Measurements from ENCODE around the gene MPP7.

DNA sequence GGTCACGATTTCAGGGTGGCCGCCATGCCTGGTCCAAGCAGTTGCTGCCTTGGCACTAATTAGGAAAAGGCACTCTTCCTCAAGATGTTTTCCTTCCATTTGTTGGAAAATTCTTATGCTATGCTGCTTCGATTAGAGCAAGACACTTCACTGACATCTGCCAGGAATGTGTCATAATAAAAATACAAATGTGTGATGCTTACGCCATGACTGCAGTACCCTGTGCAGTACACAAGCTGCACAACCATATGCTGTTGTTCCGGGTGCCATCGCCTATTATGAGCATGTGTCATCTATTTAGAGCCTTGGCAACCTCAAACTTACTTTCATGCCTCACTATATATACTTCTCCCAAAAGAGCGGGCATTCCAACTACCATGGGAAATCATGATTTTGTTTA is 14.9 kb upstream of the MPP7 start:
- TF ChIP-seq, protein P1, sequence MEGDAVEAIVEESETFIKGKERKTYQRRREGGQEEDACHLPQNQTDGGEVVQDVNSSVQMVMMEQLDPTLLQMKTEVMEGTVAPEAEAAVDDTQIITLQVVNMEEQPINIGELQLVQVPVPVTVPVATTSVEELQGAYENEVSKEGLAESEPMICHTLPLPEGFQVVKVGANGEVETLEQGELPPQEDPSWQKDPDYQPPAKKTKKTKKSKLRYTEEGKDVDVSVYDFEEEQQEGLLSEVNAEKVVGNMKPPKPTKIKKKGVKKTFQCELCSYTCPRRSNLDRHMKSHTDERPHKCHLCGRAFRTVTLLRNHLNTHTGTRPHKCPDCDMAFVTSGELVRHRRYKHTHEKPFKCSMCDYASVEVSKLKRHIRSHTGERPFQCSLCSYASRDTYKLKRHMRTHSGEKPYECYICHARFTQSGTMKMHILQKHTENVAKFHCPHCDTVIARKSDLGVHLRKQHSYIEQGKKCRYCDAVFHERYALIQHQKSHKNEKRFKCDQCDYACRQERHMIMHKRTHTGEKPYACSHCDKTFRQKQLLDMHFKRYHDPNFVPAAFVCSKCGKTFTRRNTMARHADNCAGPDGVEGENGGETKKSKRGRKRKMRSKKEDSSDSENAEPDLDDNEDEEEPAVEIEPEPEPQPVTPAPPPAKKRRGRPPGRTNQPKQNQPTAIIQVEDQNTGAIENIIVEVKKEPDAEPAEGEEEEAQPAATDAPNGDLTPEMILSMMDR (IDR thresholded peaks at IDR 0.05 in 4 of 5, conservative IDR thresholded peaks at IDR 0.05 in 1 of 5) = no peak
- TF ChIP-seq POLR2A (IDR thresholded peaks at IDR 0.05) = no peak

All from gastrocnemius medialis (tissue), 4 donors.